ENCODE measurements around the gene POLD4. TPM values are rescaled to one million over a fixed set of nuclear protein-coding genes. Genes with fewer than 3 reads are reported as not detected.

Gene POLD4
- total and polyA plus RNA-seq, 2 of the 13 experiments (the other 11 are each of a cell fraction or from before 2014, with no cell fraction given): 10.5 to 27.4 TPM

DNA sequence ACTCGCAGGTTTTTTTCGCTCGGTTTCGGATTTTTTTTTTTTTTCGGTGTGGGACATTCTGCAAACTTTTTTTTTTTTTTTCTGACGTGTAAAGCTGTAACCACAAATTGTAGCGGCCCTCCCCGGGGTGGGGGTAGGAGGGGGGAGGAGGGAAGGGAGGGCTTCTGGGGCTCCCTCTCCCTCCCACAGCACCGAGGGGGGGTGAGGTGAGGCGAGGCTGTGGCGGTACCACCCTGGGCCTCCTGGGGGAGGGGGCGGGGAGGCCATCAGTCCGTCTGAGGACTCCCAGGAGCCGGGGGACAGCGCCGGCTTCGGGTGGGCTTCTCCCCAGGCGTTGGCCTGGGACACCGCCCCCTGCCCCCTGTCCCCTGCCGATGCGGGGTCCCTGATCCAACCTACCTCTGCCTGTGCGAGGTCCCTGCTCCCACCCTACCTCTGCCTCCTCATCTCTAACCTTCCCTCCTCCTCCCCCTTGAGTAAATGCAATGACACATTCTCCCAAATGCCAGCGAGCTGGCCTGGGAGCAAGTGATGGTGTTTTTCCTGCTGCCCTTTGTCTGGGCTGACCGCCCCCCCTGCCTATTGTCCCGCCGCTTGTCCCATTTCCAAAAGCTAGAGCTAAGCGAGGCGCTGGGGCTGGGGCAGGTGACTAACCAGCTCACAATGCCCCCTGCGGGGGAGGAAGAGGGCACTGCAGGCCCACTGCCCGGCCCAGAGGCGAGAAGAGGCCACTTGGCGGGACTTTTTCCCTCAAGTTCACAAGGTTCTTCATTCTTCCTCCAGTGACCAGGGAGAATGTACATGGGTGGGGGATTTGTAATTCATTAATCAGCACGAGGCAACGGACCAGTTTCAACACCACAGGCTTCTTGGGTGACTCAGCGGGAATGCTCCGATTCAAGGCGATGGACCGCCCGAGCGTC is 20.6 kb upstream of the POLD4 start (continued):
- TF ChIP-seq, protein P1, sequence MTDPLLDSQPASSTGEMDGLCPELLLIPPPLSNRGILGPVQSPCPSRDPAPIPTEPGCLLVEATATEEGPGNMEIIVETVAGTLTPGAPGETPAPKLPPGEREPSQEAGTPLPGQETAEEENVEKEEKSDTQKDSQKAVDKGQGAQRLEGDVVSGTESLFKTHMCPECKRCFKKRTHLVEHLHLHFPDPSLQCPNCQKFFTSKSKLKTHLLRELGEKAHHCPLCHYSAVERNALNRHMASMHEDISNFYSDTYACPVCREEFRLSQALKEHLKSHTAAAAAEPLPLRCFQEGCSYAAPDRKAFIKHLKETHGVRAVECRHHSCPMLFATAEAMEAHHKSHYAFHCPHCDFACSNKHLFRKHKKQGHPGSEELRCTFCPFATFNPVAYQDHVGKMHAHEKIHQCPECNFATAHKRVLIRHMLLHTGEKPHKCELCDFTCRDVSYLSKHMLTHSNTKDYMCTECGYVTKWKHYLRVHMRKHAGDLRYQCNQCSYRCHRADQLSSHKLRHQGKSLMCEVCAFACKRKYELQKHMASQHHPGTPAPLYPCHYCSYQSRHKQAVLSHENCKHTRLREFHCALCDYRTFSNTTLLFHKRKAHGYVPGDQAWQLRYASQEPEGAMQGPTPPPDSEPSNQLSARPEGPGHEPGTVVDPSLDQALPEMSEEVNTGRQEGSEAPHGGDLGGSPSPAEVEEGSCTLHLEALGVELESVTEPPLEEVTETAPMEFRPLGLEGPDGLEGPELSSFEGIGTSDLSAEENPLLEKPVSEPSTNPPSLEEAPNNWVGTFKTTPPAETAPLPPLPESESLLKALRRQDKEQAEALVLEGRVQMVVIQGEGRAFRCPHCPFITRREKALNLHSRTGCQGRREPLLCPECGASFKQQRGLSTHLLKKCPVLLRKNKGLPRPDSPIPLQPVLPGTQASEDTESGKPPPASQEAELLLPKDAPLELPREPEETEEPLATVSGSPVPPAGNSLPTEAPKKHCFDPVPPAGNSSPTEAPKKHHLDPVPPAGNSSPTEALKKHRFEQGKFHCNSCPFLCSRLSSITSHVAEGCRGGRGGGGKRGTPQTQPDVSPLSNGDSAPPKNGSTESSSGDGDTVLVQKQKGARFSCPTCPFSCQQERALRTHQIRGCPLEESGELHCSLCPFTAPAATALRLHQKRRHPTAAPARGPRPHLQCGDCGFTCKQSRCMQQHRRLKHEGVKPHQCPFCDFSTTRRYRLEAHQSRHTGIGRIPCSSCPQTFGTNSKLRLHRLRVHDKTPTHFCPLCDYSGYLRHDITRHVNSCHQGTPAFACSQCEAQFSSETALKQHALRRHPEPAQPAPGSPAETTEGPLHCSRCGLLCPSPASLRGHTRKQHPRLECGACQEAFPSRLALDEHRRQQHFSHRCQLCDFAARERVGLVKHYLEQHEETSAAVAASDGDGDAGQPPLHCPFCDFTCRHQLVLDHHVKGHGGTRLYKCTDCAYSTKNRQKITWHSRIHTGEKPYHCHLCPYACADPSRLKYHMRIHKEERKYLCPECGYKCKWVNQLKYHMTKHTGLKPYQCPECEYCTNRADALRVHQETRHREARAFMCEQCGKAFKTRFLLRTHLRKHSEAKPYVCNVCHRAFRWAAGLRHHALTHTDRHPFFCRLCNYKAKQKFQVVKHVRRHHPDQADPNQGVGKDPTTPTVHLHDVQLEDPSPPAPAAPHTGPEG (CRISPR knock-in tag; IDR thresholded peaks at IDR 0.05): no peak; the same call in 1 of the 2 replicates
- TF ChIP-seq, protein P2, sequence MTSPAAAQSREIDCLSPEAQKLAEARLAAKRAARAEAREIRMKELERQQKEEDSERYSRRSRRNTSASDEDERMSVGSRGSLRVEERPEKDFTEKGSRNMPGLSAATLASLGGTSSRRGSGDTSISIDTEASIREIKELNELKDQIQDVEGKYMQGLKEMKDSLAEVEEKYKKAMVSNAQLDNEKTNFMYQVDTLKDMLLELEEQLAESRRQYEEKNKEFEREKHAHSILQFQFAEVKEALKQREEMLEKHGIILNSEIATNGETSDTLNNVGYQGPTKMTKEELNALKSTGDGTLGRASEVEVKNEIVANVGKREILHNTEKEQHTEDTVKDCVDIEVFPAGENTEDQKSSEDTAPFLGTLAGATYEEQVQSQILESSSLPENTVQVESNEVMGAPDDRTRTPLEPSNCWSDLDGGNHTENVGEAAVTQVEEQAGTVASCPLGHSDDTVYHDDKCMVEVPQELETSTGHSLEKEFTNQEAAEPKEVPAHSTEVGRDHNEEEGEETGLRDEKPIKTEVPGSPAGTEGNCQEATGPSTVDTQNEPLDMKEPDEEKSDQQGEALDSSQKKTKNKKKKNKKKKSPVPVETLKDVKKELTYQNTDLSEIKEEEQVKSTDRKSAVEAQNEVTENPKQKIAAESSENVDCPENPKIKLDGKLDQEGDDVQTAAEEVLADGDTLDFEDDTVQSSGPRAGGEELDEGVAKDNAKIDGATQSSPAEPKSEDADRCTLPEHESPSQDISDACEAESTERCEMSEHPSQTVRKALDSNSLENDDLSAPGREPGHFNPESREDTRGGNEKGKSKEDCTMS (CRISPR knock-in tag; conservative IDR thresholded peaks at IDR 0.05): no peak
- TF ChIP-seq NR2F1 (CRISPR knock-in tag; IDR thresholded peaks at IDR 0.05) (no peak), HNRNPL (IDR thresholded peaks at IDR 0.05; ENCODE audit: low read depth, low read length) (peak; percentile 80; the same call in 1 of the 2 replicates), ZFP62 (CRISPR knock-in tag; IDR thresholded peaks at IDR 0.05) (no peak), HNF4G (IDR thresholded peaks at IDR 0.05; ENCODE audit: borderline replicate concordance, low read depth, low read length) (no peak), HNF4G (CRISPR knock-in tag; IDR thresholded peaks at IDR 0.05; ENCODE audit: borderline replicate concordance, low read depth) (no peak)
- TF ChIP-seq, protein P3, sequence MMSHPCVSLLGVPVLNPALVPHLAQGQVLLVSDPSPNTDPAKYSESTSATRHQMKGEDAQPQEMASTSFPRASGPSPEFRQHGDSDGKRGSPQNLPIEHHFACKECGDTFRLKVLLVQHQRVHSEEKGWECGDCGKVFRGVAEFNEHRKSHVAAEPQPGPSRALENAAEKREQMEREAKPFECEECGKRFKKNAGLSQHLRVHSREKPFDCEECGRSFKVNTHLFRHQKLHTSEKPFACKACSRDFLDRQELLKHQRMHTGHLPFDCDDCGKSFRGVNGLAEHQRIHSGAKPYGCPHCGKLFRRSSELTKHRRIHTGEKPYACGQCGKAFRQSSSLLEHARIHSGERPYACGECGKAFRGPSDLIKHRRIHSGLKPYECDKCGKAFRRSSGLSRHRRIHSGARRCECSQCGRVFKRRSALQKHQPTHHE (CRISPR knock-in tag; IDR thresholded peaks at IDR 0.05; ENCODE audit: borderline replicate concordance): no peak
- TF ChIP-seq, protein P4, sequence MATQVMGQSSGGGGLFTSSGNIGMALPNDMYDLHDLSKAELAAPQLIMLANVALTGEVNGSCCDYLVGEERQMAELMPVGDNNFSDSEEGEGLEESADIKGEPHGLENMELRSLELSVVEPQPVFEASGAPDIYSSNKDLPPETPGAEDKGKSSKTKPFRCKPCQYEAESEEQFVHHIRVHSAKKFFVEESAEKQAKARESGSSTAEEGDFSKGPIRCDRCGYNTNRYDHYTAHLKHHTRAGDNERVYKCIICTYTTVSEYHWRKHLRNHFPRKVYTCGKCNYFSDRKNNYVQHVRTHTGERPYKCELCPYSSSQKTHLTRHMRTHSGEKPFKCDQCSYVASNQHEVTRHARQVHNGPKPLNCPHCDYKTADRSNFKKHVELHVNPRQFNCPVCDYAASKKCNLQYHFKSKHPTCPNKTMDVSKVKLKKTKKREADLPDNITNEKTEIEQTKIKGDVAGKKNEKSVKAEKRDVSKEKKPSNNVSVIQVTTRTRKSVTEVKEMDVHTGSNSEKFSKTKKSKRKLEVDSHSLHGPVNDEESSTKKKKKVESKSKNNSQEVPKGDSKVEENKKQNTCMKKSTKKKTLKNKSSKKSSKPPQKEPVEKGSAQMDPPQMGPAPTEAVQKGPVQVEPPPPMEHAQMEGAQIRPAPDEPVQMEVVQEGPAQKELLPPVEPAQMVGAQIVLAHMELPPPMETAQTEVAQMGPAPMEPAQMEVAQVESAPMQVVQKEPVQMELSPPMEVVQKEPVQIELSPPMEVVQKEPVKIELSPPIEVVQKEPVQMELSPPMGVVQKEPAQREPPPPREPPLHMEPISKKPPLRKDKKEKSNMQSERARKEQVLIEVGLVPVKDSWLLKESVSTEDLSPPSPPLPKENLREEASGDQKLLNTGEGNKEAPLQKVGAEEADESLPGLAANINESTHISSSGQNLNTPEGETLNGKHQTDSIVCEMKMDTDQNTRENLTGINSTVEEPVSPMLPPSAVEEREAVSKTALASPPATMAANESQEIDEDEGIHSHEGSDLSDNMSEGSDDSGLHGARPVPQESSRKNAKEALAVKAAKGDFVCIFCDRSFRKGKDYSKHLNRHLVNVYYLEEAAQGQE (IDR thresholded peaks at IDR 0.05; ENCODE audit: borderline replicate concordance in 1 of 2, low read depth in 1 of 2, low read length in 2 of 2): no peak
- TF ChIP-seq, protein P5, sequence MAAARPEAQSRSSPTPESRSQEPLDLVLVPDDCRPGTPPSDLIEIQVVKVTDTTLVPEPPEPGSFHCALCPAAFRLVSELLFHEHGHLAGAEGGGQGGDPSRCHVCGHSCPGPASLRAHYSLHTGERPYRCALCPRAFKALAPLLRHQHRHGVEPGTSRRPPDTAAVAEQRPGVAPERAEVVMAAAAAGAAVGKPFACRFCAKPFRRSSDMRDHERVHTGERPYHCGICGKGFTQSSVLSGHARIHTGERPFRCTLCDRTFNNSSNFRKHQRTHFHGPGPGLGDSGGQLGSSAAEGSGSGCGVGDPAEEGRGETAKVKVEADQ (CRISPR knock-in tag; IDR thresholded peaks at IDR 0.05; ENCODE audit: borderline replicate concordance): no peak
